OCI-LY7 (cell line): ENCODE measurements around the gene STPG3. TPM values are rescaled to one million over a fixed set of nuclear protein-coding genes. Genes with fewer than 3 reads are reported as not detected.

Experiments used
- BruUV-seq: library from RNA; stranded (reverse); fragments of 400-500 nt; replicated peaks from 2 replicates; lab custom pipeline; 2021; lab: Mats Ljungman, UMichigan
- CTCF ChIA-PET: fragments of 300-600 bp; sonication (Branson Sonifier 250); formaldehyde crosslinking; loops from one replicate; lab custom pipeline; 2022; ENCODE audit warnings: antibody characterized with exemption; ENCODE audit not compliant: unreplicated experiment; lab: Charles Lee
- POLR2A ChIA-PET: fragments of 300-600 bp; sonication (Branson Sonifier 250); formaldehyde crosslinking; loops from one replicate; lab custom pipeline; 2022; ENCODE audit warnings: antibody characterized with exemption; lab: Charles Lee
- DNase-seq: peaks from one replicate; pipeline ENCODE4 v3.0.0-alpha.2; 2015; ENCODE audit warnings: low spot score
- H2AFZ ChIP-seq: fragments of 200-600 bp; sonication (generic), shearing (Covaris generic); 2 replicates; pipeline ENCODE4 v1.6.1; 2014; ENCODE audit warnings: mild to moderate bottlenecking, antibody characterized with exemption, low read length, moderate library complexity
- H3K27ac ChIP-seq: fragments of 200-600 bp; sonication (generic); 2 replicates; pipeline ENCODE4 v1.5.1; 2014; ENCODE audit warnings: mixed run types, low read depth, mild to moderate bottlenecking, moderate library complexity, low read length, inconsistent platforms; ENCODE audit not compliant: poor library complexity, severe bottlenecking
- H3K36me3 ChIP-seq: fragments of 200-600 bp; sonication (generic); 2 replicates; pipeline ENCODE4 v1.6.1; 2014; ENCODE audit warnings: mild to moderate bottlenecking, antibody characterized with exemption, low read length, moderate library complexity, mixed read lengths; ENCODE audit not compliant: insufficient read depth
- H3K4me1 ChIP-seq: fragments of 200-600 bp; sonication (generic); 2 replicates; pipeline ENCODE4 v1.5.1; 2014; ENCODE audit warnings: mild to moderate bottlenecking, low read length; ENCODE audit not compliant: insufficient read depth, poor library complexity, severe bottlenecking
- H3K4me2 ChIP-seq: fragments of 200-600 bp; sonication (generic); 2 replicates; pipeline ENCODE4 v1.6.1; 2014; ENCODE audit warnings: mild to moderate bottlenecking, low read length
- H3K4me3 ChIP-seq: fragments of 200-600 bp; sonication (generic); 2 replicates; pipeline ENCODE4 v1.5.1; 2014; ENCODE audit warnings: mild to moderate bottlenecking, low read depth, low read length; ENCODE audit not compliant: poor library complexity, severe bottlenecking
- H3K79me2 ChIP-seq: fragments of 200-600 bp; sonication (generic); 2 replicates; pipeline ENCODE4 v1.6.1; 2016; ENCODE audit warnings: low read depth, mild to moderate bottlenecking, low read length, moderate library complexity, mixed read lengths; ENCODE audit not compliant: insufficient read depth
- H3K9me2 ChIP-seq: fragments of 200-600 bp; sonication (generic); 2 replicates; pipeline ENCODE4 v1.6.1; 2016; ENCODE audit warnings: mild to moderate bottlenecking, low read length, mixed read lengths; ENCODE audit not compliant: insufficient read depth
- H3K9me3 ChIP-seq: fragments of 200-600 bp; sonication (generic); 2 replicates; pipeline ENCODE4 v1.6.1; 2014; ENCODE audit warnings: mild to moderate bottlenecking, mixed run types, low read length, mixed read lengths
- H4K20me1 ChIP-seq: fragments of 200-600 bp; sonication (generic); 2 replicates; pipeline ENCODE4 v1.6.1; 2014; ENCODE audit warnings: mild to moderate bottlenecking, antibody characterized with exemption, low read length, moderate library complexity, mixed read lengths; ENCODE audit not compliant: insufficient read depth
- CTCF ChIP-seq: fragments of 200-600 bp; sonication (generic); conservative IDR thresholded peaks from 2 replicates; pipeline ENCODE4 v1.5.1; 2014; ENCODE audit warnings: mild to moderate bottlenecking, antibody characterized with exemption, low read length, moderate library complexity, mixed read lengths
- EZH2phosphoT487 ChIP-seq: fragments of 200-600 bp; sonication (generic); IDR thresholded peaks from 2 replicates; pipeline ENCODE4 v1.6.1; 2018; ENCODE audit warnings: low read depth, borderline replicate concordance, mild to moderate bottlenecking, mixed run types, antibody characterized with exemption, low read length, moderate library complexity, mixed read lengths
- intact Hi-C: fragments of 100-400 bp; cut with micrococcal nuclease; formaldehyde crosslinking; loops from one replicate; pipeline ENCODE4 v1.10.0; 2022; ENCODE audit not compliant: unreplicated experiment
- total RNA-seq, 2 experiments: library from RNA; depleted of rRNA in 1 of 2; stranded (reverse); fragments of >200 nt in 1 of 2; shearing (Covaris generic) in 1 of 2; gene quantifications; 2 replicates each; pipeline ENCODE4 v1.2.3, GENCODE V29; 2014 to 2022

The STPG3 gene
- total RNA-seq, 2 experiments from 2014 or later: 0.73 to 2.7 TPM

- CTCF ChIA-PET: no interaction called here
- no peak overlapping the region for H3K27ac ChIP-seq
- H3K9me2 ChIP-seq: no peaks in the 10 kb centered on the region
- H3K9me3 ChIP-seq: no peaks in the 10 kb centered on the region
- H2AFZ ChIP-seq: no peak overlapping the region
- intact Hi-C loops: loop anchor here (2.0 kb wide), 2 partner anchors 21 to 33 kb away; partner anchors contain the start of genes ANAPC2, SSNA1 and TPRN
- no peak for DNase-seq
- no peaks in the 10 kb centered on the region for H3K79me2 ChIP-seq
- no peaks in the 10 kb centered on the region for H4K20me1 ChIP-seq
- peaks cover 21% of the 10 kb centered on the region; the same call in 1 of the 2 replicates for H3K36me3 ChIP-seq
- TF ChIP-seq CTCF: no peak
- no TSS peak for BruUV-seq
- peaks cover 23% of the 10 kb centered on the region for H3K4me1 ChIP-seq
- POLR2A ChIA-PET: no interaction called here
- H3K4me2 ChIP-seq: peak overlapping the region; percentile 55
- peak overlapping the region; percentile 30 for H3K4me3 ChIP-seq
Measured at GRCh38 chr9:137221506-137222111, 29.5 kb upstream of the STPG3 start.

GRCh38 chr9:137222190-137223077 is 28.7 kb upstream of the STPG3 start, which contains the start of gene RNF208:
RNF208 (minus strand) TSS chr9:137222240; CDS start chr9:137221212, 1,028 bp downstream.
- no peak for TF ChIP-seq CTCF
- TF ChIP-seq EZH2phosphoT487: no peak
- peak within 1 kb of the TSS; percentile 27 for H3K27ac ChIP-seq
- no peak for DNase-seq
- peak within 1 kb of the TSS; percentile 98 for H3K4me2 ChIP-seq
- H3K9me2 ChIP-seq: no peaks in the 10 kb centered on the region
- H4K20me1 ChIP-seq: no peaks in the 10 kb centered on the region
- ChIA-PET CTCF (no interaction called here), POLR2A (interaction anchor here (0.6 to 1.6 kb wide), 6 partner anchors 15 to 287 kb away, joined by 3 to 5 read pairs (median 4); partner anchors contain the start of gene TUBB4B)
- H3K9me3 ChIP-seq: no peaks in the 10 kb centered on the region
- H2AFZ ChIP-seq: no peak within 1 kb of the TSS
- H3K4me3 ChIP-seq: peak within 1 kb of the TSS; percentile 91
- peaks cover 25% of the 10 kb centered on the region for H3K4me1 ChIP-seq
- intact Hi-C loops: loop anchor here (1.0 to 2.0 kb wide), 5 partner anchors 22 to 176 kb away; partner anchors contain the start of genes ANAPC2, NPDC1, SSNA1 and TPRN
- no TSS peak for BruUV-seq
- H3K79me2 ChIP-seq: no peaks in the 10 kb centered on the region
- peaks cover 16% of the 10 kb centered on the region; the same call in 1 of the 2 replicates for H3K36me3 ChIP-seq
